ENCODE results near the gene PARD3.

DNA sequence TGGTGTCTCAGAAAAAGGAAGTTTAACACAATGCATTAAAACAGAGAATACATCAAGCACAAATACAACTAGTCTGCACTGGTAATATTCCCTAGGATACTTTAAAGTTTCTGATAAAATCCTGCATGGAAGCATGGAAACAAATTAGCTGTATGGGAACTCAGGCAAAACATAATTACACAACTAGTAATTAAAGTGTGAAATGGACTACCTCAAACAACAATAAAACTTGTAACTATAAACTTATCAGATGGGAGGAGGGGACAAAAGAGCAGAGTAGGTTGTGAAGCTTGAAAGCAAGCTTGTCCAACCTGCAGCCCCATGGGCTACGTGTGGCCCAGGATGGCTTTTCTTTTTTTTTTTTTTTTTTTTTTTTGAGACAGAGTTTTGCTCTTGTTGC is 98.9 kb downstream of the PARD3 start:
- TF ChIP-seq, protein P1, sequence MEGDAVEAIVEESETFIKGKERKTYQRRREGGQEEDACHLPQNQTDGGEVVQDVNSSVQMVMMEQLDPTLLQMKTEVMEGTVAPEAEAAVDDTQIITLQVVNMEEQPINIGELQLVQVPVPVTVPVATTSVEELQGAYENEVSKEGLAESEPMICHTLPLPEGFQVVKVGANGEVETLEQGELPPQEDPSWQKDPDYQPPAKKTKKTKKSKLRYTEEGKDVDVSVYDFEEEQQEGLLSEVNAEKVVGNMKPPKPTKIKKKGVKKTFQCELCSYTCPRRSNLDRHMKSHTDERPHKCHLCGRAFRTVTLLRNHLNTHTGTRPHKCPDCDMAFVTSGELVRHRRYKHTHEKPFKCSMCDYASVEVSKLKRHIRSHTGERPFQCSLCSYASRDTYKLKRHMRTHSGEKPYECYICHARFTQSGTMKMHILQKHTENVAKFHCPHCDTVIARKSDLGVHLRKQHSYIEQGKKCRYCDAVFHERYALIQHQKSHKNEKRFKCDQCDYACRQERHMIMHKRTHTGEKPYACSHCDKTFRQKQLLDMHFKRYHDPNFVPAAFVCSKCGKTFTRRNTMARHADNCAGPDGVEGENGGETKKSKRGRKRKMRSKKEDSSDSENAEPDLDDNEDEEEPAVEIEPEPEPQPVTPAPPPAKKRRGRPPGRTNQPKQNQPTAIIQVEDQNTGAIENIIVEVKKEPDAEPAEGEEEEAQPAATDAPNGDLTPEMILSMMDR (IDR thresholded peaks at IDR 0.05) = no peak
- no peak for TF ChIP-seq POLR2A (IDR thresholded peaks at IDR 0.05)
